Transverse colon (tissue), 3 donors: Measurements from ENCODE around the gene PRKACB.

ENCODE experiments used
- EP300 ChIP-seq: sonication (generic); formaldehyde crosslinking; IDR thresholded peaks from one replicate; pipeline ENCODE4 v1.6.1; 2017; ENCODE audit warnings: antibody characterized with exemption, low read depth
- POLR2A ChIP-seq: fragments of 450-650 bp; IDR thresholded peaks from one replicate; pipeline ENCODE4 v1.6.1; 2016; ENCODE audit warnings: antibody characterized with exemption, mild to moderate bottlenecking, moderate library complexity
- TF ChIP-seq, protein P1 (sequence below), 5 experiments: fragments of 200-600 bp in 3 of 5; fragments of 450-650 bp in 2 of 5; sonication (generic) in 3 of 5; IDR thresholded peaks; 1 replicate in 2 of 5; 2 replicates in 3 of 5; pipeline ENCODE4 v1.5.1; 2016 to 2017; ENCODE audit warnings: antibody characterized with exemption in 5 of 5, inconsistent platforms in 3 of 5, mild to moderate bottlenecking in 2 of 5, moderate library complexity in 1 of 5

DNA sequence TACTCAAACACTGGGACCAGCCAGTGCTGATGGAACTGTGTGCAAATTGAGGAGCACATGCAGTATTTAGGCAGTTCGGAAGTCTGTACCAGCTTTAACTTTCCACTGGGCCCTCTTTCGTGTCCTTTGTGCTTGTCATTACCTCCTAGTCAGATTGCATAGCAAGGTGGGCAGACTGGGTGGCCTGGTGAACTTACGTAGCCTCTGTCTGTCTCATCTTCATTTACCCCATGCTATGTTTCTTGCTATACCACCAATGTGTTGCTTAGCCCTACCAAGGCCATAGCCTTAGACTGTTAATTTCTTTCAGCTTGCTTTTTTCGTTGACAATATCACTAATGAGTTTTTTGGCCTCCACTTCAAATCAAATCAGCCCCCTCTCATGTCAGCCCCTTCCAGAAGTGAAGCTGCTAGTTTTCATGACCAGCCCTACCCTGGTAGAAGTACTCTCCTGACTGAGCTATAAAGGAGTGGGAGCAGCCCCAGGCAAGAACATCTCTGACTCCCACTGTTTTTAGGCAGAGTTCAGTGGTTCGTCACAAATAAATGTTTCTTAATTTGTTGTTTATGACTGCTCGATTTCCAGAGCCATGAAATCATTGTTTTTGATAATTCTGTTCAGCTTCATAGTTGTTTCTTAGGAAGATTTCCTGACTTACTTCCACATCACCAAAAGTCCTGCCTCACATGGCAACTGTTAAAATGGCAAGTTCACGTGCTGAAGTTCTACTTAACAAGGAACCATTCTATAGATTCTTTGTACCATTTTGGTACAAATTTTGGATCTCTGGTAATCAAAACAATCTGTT is 19.3 kb downstream of the PRKACB start:
- TF ChIP-seq, protein P1, sequence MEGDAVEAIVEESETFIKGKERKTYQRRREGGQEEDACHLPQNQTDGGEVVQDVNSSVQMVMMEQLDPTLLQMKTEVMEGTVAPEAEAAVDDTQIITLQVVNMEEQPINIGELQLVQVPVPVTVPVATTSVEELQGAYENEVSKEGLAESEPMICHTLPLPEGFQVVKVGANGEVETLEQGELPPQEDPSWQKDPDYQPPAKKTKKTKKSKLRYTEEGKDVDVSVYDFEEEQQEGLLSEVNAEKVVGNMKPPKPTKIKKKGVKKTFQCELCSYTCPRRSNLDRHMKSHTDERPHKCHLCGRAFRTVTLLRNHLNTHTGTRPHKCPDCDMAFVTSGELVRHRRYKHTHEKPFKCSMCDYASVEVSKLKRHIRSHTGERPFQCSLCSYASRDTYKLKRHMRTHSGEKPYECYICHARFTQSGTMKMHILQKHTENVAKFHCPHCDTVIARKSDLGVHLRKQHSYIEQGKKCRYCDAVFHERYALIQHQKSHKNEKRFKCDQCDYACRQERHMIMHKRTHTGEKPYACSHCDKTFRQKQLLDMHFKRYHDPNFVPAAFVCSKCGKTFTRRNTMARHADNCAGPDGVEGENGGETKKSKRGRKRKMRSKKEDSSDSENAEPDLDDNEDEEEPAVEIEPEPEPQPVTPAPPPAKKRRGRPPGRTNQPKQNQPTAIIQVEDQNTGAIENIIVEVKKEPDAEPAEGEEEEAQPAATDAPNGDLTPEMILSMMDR (IDR thresholded peaks at IDR 0.05), result no peak
- TF ChIP-seq POLR2A, result no peak
- TF ChIP-seq EP300, result no peak
